Transverse colon (tissue), 3 donors: Measurements from ENCODE around the gene PADI6.

Experiments used
- CTCF ChIP-seq, 5 experiments: fragments of 200-600 bp in 3 of 5; fragments of 450-650 bp in 2 of 5; sonication (generic) in 3 of 5; IDR thresholded peaks; 1 replicate in 2 of 5; 2 replicates in 3 of 5; pipeline ENCODE4 v1.5.1; 2016 to 2017; ENCODE audit warnings: antibody characterized with exemption in 5 of 5, inconsistent platforms in 3 of 5, mild to moderate bottlenecking in 2 of 5, moderate library complexity in 1 of 5
- EP300 ChIP-seq: sonication (generic); formaldehyde crosslinking; IDR thresholded peaks from one replicate; pipeline ENCODE4 v1.6.1; 2017; ENCODE audit warnings: antibody characterized with exemption, low read depth
- POLR2A ChIP-seq: fragments of 450-650 bp; IDR thresholded peaks from one replicate; pipeline ENCODE4 v1.6.1; 2016; ENCODE audit warnings: antibody characterized with exemption, mild to moderate bottlenecking, moderate library complexity

GRCh38 chr1:17375651-17376050 lies 3.7 kb downstream of the PADI6 start:
- no peak for TF ChIP-seq CTCF (IDR thresholded peaks at IDR 0.05)
- no peak for TF ChIP-seq POLR2A
- TF ChIP-seq EP300, result no peak
